HepG2 (cell line): Measurements from ENCODE around the gene EFEMP2. TPM values are rescaled to one million over a fixed set of nuclear protein-coding genes. Genes with fewer than 3 reads are reported as not detected.

Experiments
- ATRX ChIP-seq: sonication (generic); formaldehyde crosslinking; IDR thresholded peaks from 2 replicates; pipeline ENCODE4 v1.4.0; 2020; ENCODE audit warnings: missing genetic modification reagents, borderline replicate concordance
- ELF4 ChIP-seq: sonication (generic); formaldehyde crosslinking; IDR thresholded peaks from 2 replicates; pipeline ENCODE4 v1.5.0; 2020; ENCODE audit warnings: missing genetic modification reagents, mild to moderate bottlenecking, moderate library complexity, borderline replicate concordance
- HDAC6 ChIP-seq: fragments of 200-600 bp; sonication (generic); IDR thresholded peaks from 2 replicates; pipeline ENCODE4 v1.7.0; 2017; ENCODE audit warnings: mild to moderate bottlenecking, antibody characterized with exemption, low read length, low read depth
- MTF1 ChIP-seq: sonication (generic); formaldehyde crosslinking; IDR thresholded peaks from 2 replicates; pipeline ENCODE4 v1.5.0; 2020; ENCODE audit warnings: missing genetic modification reagents
- NFYB ChIP-seq: sonication (generic); formaldehyde crosslinking; IDR thresholded peaks from 2 replicates; pipeline ENCODE4 v1.4.0; 2020; ENCODE audit warnings: missing genetic modification reagents
- NR1H2 ChIP-seq: sonication (generic); formaldehyde crosslinking; IDR thresholded peaks from 2 replicates; pipeline ENCODE4 v1.8.1; 2022; ENCODE audit warnings: low read depth, missing genetic modification reagents, borderline replicate concordance
- PLSCR1 ChIP-seq: sonication (generic); formaldehyde crosslinking; IDR thresholded peaks from 2 replicates; pipeline ENCODE4 v1.5.0; 2020; ENCODE audit warnings: missing genetic modification reagents, mild to moderate bottlenecking, borderline replicate concordance
- PRDM10 ChIP-seq: sonication (generic); formaldehyde crosslinking; IDR thresholded peaks from 2 replicates; pipeline ENCODE4 v1.4.0; 2020; ENCODE audit warnings: low read depth, missing genetic modification reagents
- ZNF333 ChIP-seq: sonication (generic); formaldehyde crosslinking; IDR thresholded peaks from 2 replicates; pipeline ENCODE4 v1.4.0; 2020; ENCODE audit warnings: mild to moderate bottlenecking, missing genetic modification reagents, borderline replicate concordance
- ZNF432 ChIP-seq: sonication (generic); formaldehyde crosslinking; IDR thresholded peaks from 2 replicates; pipeline ENCODE4 v1.5.0; 2020; ENCODE audit warnings: missing genetic modification reagents, mild to moderate bottlenecking, borderline replicate concordance
- ZNF441 ChIP-seq: sonication (generic); formaldehyde crosslinking; IDR thresholded peaks from 2 replicates; pipeline ENCODE4 v1.7.0; 2021; ENCODE audit warnings: missing genetic modification reagents, borderline replicate concordance
- ZNF703 ChIP-seq: sonication (generic); formaldehyde crosslinking; IDR thresholded peaks from 2 replicates; pipeline ENCODE4 v1.5.1; 2020; ENCODE audit warnings: missing genetic modification reagents, mild to moderate bottlenecking, moderate library complexity, borderline replicate concordance
- ZUFSP ChIP-seq: sonication (generic); formaldehyde crosslinking; IDR thresholded peaks from 2 replicates; pipeline ENCODE4 v1.9.0; 2021; ENCODE audit warnings: missing genetic modification reagents, mild to moderate bottlenecking, borderline replicate concordance
- polyA plus RNA-seq, 8 experiments: library from polyadenylated mRNA; depleted of rRNA in 3 of 8; stranded (reverse) in 7 of 8; unstranded in 1 of 8; fragments of >200 nt; fragmentation: Illumina TruSeq in 4 of 8; extraction: Trizol in 4 of 8; gene quantifications; 2 replicates each; pipeline versions ENCODE4 v1.2.1 to v1.2.3, GENCODE V29; 2011 to 2016; ENCODE audit warnings: low read depth in 4 of 8, missing spikeins in 1 of 8, mixed read lengths in 1 of 8; ENCODE audit not compliant: insufficient read depth in 1 of 8
- total RNA-seq, 5 experiments: library from RNA; depleted of rRNA; stranded (reverse); fragments of >200 nt; fragmentation: Illumina TruSeq; extraction: Trizol; gene quantifications; 2 replicates each; pipeline ENCODE4 v1.2.3, GENCODE V29; 2016; ENCODE audit warnings: low read depth in 1 of 5
- TF ChIP-seq, protein P1 (sequence below): sonication (generic); formaldehyde crosslinking; IDR thresholded peaks from 2 replicates; pipeline ENCODE4 v1.4.0; 2020; ENCODE audit warnings: mild to moderate bottlenecking, missing genetic modification reagents
- TF ChIP-seq, protein P2 (sequence below): sonication (generic); formaldehyde crosslinking; IDR thresholded peaks from 2 replicates; pipeline ENCODE4 v1.8.1; 2022; ENCODE audit warnings: low read depth, mild to moderate bottlenecking, missing genetic modification reagents

Gene EFEMP2
- total and polyA plus RNA-seq, 2 of the 13 experiments (the other 11 are each of a cell fraction or from before 2014, with no cell fraction given) = 7.4 to 29.7 TPM

DNA sequence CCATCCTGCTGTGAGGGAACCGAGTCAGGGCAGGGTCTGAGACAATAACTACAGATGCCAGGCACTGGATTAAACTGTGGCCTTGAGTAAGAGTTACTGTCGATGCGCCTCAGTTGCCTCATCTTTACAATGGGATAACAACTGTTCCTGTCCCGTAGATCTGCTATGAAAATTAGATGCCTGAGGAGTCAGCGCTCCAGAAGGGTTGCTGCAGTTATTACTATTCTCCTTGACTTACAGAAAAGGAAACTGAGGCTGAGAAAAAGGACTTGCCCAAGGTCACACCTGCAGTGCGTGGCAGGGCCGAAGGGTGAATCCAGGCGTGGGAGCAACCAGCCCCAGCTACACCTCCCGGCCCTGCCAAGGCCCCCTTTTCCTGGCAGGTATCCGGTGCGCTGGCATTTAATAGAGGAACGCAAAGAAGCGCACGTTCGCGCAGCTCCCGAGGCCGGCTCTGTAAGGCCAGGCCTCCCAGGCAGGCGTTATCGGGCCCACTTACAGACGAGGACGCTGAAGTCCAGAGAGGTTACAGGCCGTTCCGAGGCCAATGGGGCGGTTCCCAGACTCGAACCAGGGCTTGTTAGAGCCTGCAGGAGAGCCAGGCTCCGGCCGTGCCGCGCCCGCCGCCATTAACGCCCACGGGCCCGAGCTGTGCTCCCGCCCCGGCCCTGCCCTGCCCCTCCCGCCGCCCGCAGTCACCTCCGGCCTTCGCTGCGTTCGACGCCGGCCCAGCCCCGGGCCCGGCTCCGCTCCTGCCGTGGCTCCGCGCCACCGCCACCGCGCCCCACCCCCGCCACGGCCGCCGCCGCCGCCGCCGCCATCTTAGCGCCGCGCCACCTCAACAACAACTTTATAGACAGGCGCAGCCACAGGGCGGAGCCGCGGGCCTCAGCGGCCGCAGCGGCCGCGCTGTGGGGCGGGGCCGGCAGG, 45.9 kb upstream of the EFEMP2 start, which contains the start of gene C11orf68 (continued):
- no peak for TF ChIP-seq ATRX
- TF ChIP-seq MTF1 (CRISPR knock-in tag) = no peak
- no peak for TF ChIP-seq NR1H2 (CRISPR knock-in tag)
- TF ChIP-seq NFYB (CRISPR knock-in tag) = peak; percentile 5; the same call in 1 of the 2 replicates
- TF ChIP-seq ELF4 (CRISPR knock-in tag) = no peak
- TF ChIP-seq HDAC6 = no peak
- no peak for TF ChIP-seq PRDM10 (CRISPR knock-in tag)
- TF ChIP-seq, protein P1, sequence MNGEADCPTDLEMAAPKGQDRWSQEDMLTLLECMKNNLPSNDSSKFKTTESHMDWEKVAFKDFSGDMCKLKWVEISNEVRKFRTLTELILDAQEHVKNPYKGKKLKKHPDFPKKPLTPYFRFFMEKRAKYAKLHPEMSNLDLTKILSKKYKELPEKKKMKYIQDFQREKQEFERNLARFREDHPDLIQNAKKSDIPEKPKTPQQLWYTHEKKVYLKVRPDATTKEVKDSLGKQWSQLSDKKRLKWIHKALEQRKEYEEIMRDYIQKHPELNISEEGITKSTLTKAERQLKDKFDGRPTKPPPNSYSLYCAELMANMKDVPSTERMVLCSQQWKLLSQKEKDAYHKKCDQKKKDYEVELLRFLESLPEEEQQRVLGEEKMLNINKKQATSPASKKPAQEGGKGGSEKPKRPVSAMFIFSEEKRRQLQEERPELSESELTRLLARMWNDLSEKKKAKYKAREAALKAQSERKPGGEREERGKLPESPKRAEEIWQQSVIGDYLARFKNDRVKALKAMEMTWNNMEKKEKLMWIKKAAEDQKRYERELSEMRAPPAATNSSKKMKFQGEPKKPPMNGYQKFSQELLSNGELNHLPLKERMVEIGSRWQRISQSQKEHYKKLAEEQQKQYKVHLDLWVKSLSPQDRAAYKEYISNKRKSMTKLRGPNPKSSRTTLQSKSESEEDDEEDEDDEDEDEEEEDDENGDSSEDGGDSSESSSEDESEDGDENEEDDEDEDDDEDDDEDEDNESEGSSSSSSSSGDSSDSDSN = peak; percentile 14; the same call in 1 of the 2 replicates
- no peak for TF ChIP-seq ZUFSP
- no peak for TF ChIP-seq ZNF432 (CRISPR knock-in tag)
- TF ChIP-seq, protein P2, sequence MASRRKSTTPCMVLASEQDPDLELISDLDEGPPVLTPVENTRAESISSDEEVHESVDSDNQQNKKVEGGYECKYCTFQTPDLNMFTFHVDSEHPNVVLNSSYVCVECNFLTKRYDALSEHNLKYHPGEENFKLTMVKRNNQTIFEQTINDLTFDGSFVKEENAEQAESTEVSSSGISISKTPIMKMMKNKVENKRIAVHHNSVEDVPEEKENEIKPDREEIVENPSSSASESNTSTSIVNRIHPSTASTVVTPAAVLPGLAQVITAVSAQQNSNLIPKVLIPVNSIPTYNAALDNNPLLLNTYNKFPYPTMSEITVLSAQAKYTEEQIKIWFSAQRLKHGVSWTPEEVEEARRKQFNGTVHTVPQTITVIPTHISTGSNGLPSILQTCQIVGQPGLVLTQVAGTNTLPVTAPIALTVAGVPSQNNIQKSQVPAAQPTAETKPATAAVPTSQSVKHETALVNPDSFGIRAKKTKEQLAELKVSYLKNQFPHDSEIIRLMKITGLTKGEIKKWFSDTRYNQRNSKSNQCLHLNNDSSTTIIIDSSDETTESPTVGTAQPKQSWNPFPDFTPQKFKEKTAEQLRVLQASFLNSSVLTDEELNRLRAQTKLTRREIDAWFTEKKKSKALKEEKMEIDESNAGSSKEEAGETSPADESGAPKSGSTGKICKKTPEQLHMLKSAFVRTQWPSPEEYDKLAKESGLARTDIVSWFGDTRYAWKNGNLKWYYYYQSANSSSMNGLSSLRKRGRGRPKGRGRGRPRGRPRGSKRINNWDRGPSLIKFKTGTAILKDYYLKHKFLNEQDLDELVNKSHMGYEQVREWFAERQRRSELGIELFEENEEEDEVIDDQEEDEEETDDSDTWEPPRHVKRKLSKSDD = no peak
- no peak for TF ChIP-seq ZNF333 (CRISPR knock-in tag)
- 0 out of 2 replicates have a peak, but pooled peaks have one; percentile 9 for TF ChIP-seq ZNF441
- no peak for TF ChIP-seq PLSCR1
- TF ChIP-seq ZNF703 (CRISPR knock-in tag) = no peak
